Iris pigment epithelial cell (primary cell): Measurements from ENCODE around the gene PAPSS2.
"Not testable (repeated sequence)": the region's sequence is repeated elsewhere in the genome, so short reads cannot be mapped to it uniquely, and the experiment has no call there.

Experiments
- DNase-seq: peaks from one replicate; pipeline ENCODE4 v3.0.0-alpha.2; 2011; ENCODE audit warnings: low read depth

Gene PAPSS2

GRCh38 chr10:87705339-87705738 is 45.7 kb downstream of the PAPSS2 start:
- DNase-seq: peak; percentile 79

GRCh38 chr10:87706731-87707130 is 47.1 kb downstream of the PAPSS2 start:
- no peak for DNase-seq

GRCh38 chr10:87707254-87707653 is 47.6 kb downstream of the PAPSS2 start:
- DNase-seq: no peak

GRCh38 chr10:87712913-87713616 is 53.4 kb downstream of the PAPSS2 start:
- DNase-seq: no peak

- no peak for DNase-seq
These were observed 54.0 kb downstream of the PAPSS2 start for GRCh38 chr10:87713707-87714106.

- DNase-seq: no peak
These were observed 56.1 kb downstream of the PAPSS2 start for GRCh38 chr10:87715552-87716347.

GRCh38 chr10:87716348-87716670 is 56.6 kb downstream of the PAPSS2 start:
- no peak for DNase-seq

- no peak for DNase-seq
These were observed 61.0 kb downstream of the PAPSS2 start for GRCh38 chr10:87720665-87721064.

GRCh38 chr10:87721781-87722180 is 62.1 kb downstream of the PAPSS2 start:
- DNase-seq: peak; percentile 40

GRCh38 chr10:87722716-87723115 is 63.0 kb downstream of the PAPSS2 start:
- DNase-seq: no peak

- peak; percentile 38 for DNase-seq
These were observed 63.8 kb downstream of the PAPSS2 start for GRCh38 chr10:87723500-87723899.

- DNase-seq: no peak
These were observed 65.1 kb downstream of the PAPSS2 start for GRCh38 chr10:87724789-87725188.

- DNase-seq: no peak
These were observed 70.3 kb downstream of the PAPSS2 start for GRCh38 chr10:87729940-87730339.

- no peak for DNase-seq
These were observed 73.4 kb downstream of the PAPSS2 start for GRCh38 chr10:87733081-87733480.

- DNase-seq: peak; percentile 47
These were observed 75.5 kb downstream of the PAPSS2 start for GRCh38 chr10:87734987-87735827.

GRCh38 chr10:87738253-87738652 is 78.6 kb downstream of the PAPSS2 start:
- not testable (repeated sequence) for DNase-seq

- no peak for DNase-seq
These were observed 80.0 kb downstream of the PAPSS2 start for GRCh38 chr10:87739703-87740102.

- DNase-seq: peak; percentile 89
These were observed 80.6 kb downstream of the PAPSS2 start for GRCh38 chr10:87740254-87740655.

GRCh38 chr10:87742992-87743610 is 83.4 kb downstream of the PAPSS2 start:
- DNase-seq: peak; percentile 32

GRCh38 chr10:87744606-87745005 is 84.9 kb downstream of the PAPSS2 start:
- DNase-seq: no peak

GRCh38 chr10:87746911-87747310 is 87.2 kb downstream of the PAPSS2 start:
- DNase-seq: no peak

GRCh38 chr10:87748244-87748643 is 88.6 kb downstream of the PAPSS2 start:
- not testable (repeated sequence) for DNase-seq
